PFSK-1 (cell line): Measurements from ENCODE around the gene ZC3H10.

Experiments
- FOXP2 ChIP-seq: optimal IDR thresholded peaks from 2 replicates; pipeline ENCODE3; 2011; ENCODE audit warnings: borderline replicate concordance, control low read depth, inconsistent platforms; ENCODE audit not compliant: insufficient read depth; ENCODE audit errors: extremely low read length, extremely low read depth
- REST ChIP-seq, 2 experiments: IDR thresholded peaks; 2 replicates each; pipeline versions ENCODE4 v1.6.1 to v1.8.0; 2011 to 2012; ENCODE audit warnings: low read depth in 2 of 2, low read length in 2 of 2, control low read depth in 1 of 2, inconsistent platforms in 1 of 2, mild to moderate bottlenecking in 1 of 2, moderate library complexity in 1 of 2; ENCODE audit not compliant: insufficient read depth in 1 of 2

DNA sequence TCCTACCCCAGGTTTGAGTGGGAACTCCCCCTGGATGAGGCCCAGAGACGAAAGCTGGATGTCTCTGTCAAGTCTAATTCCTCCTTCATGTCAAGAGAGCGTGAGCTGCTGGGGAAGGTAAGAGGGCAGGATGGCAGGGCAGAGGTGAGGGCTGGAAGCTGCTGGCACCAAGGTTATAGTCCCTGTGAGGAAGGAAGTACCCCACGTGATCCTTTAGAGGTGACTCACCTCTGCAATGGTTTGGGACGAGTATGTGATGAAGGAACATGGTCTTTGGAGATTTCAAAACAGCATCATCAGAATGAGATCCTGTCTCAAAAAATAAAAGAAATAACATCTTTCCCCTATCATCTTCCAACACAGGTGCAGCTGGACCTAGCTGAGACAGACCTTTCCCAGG, 25.2 kb downstream of the ZC3H10 start:
- TF ChIP-seq REST (IDR thresholded peaks at IDR 0.05; ENCODE audit: insufficient read depth in 1 of 2, low read depth in 2 of 2, low read length in 2 of 2), result no peak
- no peak for TF ChIP-seq FOXP2
